AG09309 (cell line): Measurements from ENCODE around the gene MYO1B.

ENCODE experiments used
- DNase-seq: peaks from one replicate; pipeline ENCODE4 v3.0.0-alpha.2; 2010; ENCODE audit warnings: low read depth
- H3K4me3 ChIP-seq: 2 replicates; pipeline ENCODE4 v1.5.1; 2011; ENCODE audit warnings: mild to moderate bottlenecking, low read depth, low read length, moderate library complexity; ENCODE audit not compliant: control insufficient read depth
- CTCF ChIP-seq: IDR thresholded peaks from 2 replicates; pipeline ENCODE4 v1.5.1; 2011; ENCODE audit warnings: mild to moderate bottlenecking, low read depth, low read length, inconsistent platforms; ENCODE audit not compliant: insufficient read depth, control insufficient read depth; ENCODE audit errors: missing control alignments

Gene MYO1B

DNA sequence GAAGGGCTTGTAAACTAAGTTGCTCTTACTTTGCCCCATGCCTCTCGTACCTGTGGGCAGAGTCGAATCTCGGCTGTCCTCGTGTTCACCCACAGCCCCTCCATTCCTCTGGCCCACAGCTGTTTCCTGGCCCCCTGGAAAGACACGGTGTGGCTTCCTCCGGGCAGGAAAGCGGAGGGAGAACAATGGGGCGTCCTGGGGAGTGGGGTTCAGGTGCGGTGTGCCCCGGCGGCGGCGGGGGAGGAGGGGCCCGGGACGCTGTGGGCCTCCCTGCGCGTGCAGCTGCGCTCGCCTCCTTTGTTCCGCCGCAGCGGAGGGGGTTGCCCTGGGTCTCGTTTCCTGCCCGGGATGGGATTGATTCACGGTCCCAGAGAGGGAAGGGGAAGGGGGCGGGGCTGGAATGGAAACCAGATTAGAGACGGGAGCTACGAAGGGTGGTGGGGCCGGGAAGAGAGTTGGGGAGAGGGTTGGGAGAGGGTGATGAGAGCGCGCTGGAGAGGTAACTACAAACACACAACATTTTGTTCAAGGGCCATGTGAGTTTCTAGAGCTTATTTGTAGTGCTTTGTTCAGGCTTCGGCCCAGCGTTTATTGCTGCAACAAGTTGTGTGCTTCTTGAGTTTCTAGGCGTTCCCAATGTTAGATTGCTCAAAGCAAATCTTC, 796 bp downstream of the MYO1B start:
- DNase-seq, result no peak
- no peak for TF ChIP-seq CTCF
- peak overlapping the region; percentile 98 for H3K4me3 ChIP-seq

GRCh38 chr2:191246820-191247380, 1.7 kb downstream of the MYO1B start:
- no peak for TF ChIP-seq CTCF
- peak overlapping the region; percentile 98 for H3K4me3 ChIP-seq
- DNase-seq, result no peak

DNA sequence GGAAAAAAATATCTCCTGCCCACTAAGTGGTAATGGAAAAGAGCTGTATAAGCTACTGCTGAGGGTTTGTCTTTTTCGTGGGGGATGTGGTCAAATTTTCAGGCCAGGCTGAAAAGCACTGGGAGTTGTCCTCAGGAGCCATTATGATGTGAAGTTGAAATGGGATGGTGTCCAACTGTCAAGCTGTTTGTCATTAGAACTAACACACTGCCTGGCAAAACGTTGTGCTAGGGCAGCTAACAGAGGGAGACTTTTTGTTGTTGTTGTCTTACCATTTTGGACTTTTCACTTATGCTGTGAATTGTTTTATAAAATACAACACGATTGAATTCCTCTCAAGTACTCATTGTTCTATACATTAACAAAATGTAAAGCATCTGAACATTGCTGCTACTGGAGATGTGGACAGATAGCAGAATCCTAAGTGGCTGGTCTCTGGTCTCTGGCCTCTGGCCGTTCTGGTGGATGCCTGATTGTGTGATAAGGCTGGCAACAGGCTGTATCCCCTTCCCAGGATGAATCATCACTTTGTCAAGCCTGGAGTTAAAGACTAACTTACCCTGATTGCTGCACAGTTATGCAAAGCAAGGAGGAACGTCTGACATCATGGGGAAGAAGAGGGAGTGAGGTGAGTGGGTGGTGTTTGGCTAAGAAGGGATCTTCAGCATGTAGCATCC, 2.3 kb downstream of the MYO1B start:
- DNase-seq, result peak; percentile 76
- peak overlapping the region; percentile 98 for H3K4me3 ChIP-seq
- no peak for TF ChIP-seq CTCF

- no peak for TF ChIP-seq CTCF
- H3K4me3 ChIP-seq, result no peak overlapping the region
- no peak for DNase-seq
Measured at GRCh38 chr2:191249156-191249813, 4.1 kb downstream of the MYO1B start.

GRCh38 chr2:191250400-191250799, 5.2 kb downstream of the MYO1B start:
- no peak for DNase-seq
- no peak overlapping the region for H3K4me3 ChIP-seq
- TF ChIP-seq CTCF, result no peak

- no peak overlapping the region for H3K4me3 ChIP-seq
- no peak for TF ChIP-seq CTCF
- DNase-seq, result no peak
Measured at GRCh38 chr2:191250986-191251385, 5.8 kb downstream of the MYO1B start.
